Upper lobe of left lung (tissue), 4 donors: ENCODE results near the gene PAPPA.

Experiments
- POLR2A ChIP-seq, 4 donors: fragments of 450-650 bp; IDR thresholded peaks; one replicate each; pipeline ENCODE4 v1.5.1; 2016 to 2017; ENCODE audit warnings: antibody characterized with exemption in 4 of 4, mild to moderate bottlenecking in 2 of 4
- TF ChIP-seq, protein P1 (sequence below), 6 experiments: fragments of 450-650 bp in 4 of 6; fragments of 200-600 bp in 2 of 6; sonication (generic) in 2 of 6; IDR thresholded peaks; one replicate each; pipeline ENCODE4 v1.5.1; 2016 to 2019; ENCODE audit warnings: antibody characterized with exemption in 6 of 6

DNA sequence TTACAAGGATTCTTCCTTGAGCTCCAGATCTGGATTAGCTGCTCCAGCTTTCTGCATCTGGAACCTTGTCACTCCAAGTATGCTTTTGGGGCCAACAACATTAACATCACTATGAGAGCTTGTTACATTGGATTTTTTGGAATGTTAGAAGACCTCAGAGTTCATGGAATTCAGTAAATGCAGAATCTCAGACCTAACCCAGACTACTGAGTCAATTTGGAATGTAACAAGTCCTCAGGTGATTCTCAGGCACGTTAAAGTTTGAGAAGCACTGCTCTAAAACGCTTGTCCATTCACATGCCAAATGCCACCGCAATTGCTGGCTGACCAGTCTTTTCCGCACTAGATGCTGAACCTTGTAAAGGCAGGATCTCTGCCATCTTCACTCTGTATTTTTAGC, 282.1 kb downstream of the PAPPA start:
- TF ChIP-seq POLR2A (IDR thresholded peaks at IDR 0.05): no peak
- TF ChIP-seq, protein P1, sequence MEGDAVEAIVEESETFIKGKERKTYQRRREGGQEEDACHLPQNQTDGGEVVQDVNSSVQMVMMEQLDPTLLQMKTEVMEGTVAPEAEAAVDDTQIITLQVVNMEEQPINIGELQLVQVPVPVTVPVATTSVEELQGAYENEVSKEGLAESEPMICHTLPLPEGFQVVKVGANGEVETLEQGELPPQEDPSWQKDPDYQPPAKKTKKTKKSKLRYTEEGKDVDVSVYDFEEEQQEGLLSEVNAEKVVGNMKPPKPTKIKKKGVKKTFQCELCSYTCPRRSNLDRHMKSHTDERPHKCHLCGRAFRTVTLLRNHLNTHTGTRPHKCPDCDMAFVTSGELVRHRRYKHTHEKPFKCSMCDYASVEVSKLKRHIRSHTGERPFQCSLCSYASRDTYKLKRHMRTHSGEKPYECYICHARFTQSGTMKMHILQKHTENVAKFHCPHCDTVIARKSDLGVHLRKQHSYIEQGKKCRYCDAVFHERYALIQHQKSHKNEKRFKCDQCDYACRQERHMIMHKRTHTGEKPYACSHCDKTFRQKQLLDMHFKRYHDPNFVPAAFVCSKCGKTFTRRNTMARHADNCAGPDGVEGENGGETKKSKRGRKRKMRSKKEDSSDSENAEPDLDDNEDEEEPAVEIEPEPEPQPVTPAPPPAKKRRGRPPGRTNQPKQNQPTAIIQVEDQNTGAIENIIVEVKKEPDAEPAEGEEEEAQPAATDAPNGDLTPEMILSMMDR (IDR thresholded peaks at IDR 0.05): no peak
